K562 treated with DMSO at 1 percent for 4 hours (cell line): Measurements from ENCODE around the gene PLEKHN1. TPM values are rescaled to one million over a fixed set of nuclear protein-coding genes. Genes with fewer than 3 reads are reported as not detected.

Experiments
- total RNA-seq: library from RNA; unstranded; fragments of 300-600 nt; gene quantifications from 2 replicates; pipeline ENCODE4 v1.2.3, GENCODE V29; 2022; ENCODE audit not compliant: insufficient read depth

PLEKHN1 gene, protein sequence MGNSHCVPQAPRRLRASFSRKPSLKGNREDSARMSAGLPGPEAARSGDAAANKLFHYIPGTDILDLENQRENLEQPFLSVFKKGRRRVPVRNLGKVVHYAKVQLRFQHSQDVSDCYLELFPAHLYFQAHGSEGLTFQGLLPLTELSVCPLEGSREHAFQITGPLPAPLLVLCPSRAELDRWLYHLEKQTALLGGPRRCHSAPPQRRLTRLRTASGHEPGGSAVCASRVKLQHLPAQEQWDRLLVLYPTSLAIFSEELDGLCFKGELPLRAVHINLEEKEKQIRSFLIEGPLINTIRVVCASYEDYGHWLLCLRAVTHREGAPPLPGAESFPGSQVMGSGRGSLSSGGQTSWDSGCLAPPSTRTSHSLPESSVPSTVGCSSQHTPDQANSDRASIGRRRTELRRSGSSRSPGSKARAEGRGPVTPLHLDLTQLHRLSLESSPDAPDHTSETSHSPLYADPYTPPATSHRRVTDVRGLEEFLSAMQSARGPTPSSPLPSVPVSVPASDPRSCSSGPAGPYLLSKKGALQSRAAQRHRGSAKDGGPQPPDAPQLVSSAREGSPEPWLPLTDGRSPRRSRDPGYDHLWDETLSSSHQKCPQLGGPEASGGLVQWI
- not detected in 2 replicates for total RNA-seq

DNA sequence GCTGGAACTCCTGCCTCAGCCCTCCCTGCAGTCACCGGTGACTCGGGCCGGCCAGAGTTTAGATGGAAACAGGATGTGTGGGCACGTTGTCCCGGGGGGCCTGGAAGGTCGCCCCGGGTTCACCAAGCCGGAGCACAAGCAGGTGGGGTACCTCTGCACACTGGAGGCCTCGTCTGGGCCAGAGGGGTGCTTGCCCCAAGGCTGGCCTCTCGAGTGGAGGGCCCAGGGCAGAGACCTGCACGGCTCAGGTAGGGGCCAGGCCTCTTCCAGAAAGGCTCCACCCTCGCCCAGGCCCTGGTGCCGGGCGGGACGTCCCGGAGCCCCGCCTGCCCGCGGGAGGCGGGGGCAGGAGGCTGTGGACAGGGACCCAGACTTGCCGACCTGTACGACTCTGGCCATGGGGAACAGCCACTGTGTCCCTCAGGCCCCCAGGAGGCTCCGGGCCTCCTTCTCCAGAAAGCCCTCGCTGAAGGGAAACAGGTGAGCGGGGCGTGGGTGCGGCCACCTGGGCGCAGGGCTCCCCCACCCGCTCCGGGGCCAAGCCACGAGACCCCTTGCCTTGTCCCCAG, at the start of gene PLEKHN1:
Gene PLEKHN1, plus strand, starts transcription at position 348 of the 569 bp plus-strand sequence. Its CDS starts 50 bp downstream, at position 398.

DNA sequence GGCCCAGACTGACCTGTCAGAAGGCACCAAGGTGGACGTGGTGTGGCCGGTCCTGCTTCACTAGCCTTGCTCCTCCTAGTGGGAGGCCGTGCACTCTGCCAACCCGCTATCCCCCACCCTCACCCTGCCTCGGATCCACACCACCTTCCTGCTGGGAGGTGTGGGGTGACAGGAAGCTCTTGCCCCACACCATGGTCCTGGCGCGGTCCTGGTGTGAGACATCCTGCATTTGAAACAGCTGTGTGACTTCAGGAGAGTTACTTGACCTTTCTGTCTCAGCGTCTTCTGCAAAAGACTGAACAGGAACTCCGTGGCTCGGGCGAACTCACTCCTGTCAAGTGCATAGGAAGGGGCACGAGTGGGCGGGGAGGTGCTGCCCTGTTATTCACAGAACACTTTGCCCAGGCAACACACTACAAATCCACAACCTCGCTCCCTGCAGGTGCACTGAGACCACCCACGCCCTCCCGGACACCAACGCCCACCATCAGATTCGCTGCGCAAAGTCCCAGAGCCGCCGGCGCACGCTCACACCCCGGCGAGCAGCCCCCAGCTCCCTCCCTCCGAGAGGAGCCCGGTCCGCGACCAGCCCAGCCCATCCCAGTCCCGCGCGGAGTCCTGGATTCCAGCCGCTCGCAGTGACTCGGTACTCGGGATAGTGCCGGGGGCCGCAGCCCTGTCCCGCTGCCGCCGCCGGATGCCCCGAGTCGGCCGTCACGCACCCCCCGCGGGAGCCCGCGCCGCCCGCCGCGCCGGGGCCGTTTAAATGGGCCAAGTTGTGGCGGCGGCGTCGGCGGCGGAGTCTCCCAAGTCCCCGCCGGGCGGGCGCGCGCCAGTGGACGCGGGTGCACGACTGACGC, 42.9 kb upstream of the PLEKHN1 start, which contains the start of gene SAMD11:
Gene SAMD11, plus strand, starts transcription at position 793 of the 860 bp plus-strand sequence. CDS start 509 bp downstream, outside the sequence.

DNA sequence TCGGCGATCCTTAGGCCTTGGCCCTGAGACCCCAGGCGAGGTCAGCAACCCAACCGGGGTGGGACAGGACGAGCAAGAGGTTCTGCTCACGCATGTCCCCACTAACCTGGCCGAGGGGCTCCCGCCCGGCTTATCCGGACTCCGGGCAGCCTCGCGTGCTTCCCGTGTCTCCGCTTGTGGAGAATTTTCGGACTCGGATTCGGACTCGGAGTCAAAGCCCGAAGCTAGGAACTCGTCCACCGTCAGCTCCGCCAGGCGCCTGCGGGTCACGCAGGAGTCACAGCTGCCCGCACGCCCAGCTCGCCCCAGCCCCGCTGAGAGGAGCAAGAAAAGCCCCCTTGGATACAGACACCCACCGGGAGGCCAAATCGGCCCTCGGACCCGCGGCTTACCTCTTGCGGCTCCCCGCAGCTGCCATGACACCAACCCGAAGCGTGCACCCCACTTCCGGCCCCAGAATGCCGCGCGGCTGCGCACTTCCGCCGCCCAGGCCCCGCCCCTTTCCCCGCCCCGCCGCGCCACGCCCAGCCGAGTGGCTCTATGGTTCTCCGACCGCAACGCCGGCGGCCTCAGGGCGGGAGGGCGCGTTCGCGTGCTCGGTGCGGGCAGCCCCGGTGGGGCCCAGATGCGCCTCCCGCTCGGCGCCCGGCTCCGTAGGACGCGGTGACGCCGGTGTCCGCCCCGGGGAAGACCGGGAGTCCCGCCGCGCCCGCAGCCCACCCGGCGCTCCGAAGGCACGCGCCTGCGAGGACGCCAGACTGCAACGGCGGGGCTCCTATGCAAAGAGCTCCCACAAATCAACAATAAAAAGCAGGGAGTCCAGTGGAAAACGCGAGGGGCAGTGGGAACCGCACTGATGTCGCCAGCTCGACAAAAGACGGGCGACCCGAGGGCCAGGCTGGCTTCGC, 7.2 kb upstream of the PLEKHN1 start, which contains the start of gene NOC2L:
Gene NOC2L, minus strand, starts transcription at position 434 of the 908 bp plus-strand sequence. Its CDS starts 16 bp downstream, at position 418.

DNA sequence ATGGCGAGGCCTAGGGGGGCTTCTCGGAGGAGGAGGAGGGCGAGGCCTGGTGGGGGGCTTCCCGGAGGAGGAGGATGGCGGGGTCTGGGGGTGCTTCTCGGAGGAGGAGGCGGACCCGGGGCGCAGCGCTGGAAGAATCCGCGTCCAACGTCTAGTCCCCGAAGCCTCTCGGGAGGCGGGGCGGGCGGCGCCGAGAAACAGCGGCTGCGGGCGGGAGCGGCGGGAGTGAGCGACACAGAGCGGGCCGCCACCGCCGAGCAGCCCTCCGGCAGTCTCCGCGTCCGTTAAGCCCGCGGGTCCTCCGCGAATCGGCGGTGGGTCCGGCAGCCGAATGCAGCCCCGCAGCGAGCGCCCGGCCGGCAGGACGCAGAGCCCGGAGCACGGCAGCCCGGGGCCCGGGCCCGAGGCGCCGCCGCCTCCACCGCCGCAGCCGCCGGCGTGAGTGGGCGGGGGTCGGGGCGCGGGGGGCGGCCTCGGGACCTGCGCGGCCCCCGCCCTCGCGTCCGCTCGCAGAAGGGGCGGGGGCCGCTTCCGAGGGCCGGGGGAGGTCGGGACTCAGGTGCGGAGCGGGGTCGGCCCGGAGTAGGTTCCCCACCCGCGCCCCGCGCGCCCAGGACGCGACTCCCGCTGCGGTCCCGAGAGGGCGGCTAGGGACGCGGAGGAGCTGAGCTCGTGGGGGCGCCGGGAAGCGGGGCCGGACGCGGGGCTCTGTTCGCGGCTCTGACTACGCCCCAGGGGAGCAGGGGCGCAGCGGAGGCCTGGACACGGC, 5.7 kb upstream of the PLEKHN1 start, which contains the start of gene KLHL17:
Gene KLHL17, plus strand, starts transcription at position 222 of the 769 bp plus-strand sequence. Its CDS starts 110 bp downstream, at position 332.

DNA sequence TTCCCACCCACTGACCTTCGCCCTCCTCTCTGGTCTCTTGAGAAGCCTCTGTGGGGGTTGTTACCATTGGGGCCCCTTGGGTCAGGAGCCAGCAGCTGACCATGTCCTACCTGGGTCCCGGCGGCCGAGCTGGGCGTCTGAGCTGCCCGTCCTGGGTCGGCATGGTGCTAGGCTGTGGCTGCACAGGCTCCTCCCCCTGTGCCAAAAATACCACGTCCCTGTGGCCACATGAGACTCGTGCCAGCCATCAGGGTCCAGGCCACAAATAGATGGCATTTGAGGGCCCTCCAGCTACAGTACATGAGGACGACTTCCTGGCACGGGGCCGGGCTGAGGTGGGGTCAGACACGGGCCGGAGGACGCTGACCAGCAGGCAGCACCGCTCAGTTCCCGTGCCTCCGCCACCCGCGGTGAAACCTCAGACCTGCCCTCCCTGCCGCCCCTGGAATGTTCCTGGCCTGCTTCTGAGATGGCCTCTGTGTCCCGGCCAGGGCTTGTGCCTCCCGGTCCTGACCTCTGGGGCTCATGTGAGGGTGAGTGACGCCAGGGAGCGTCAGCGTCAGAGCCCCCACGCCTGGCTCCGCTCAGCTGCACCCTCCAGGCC, 15.8 kb downstream of the PLEKHN1 start, which contains the start of gene PERM1:
Gene PERM1, minus strand, starts transcription at position 139 of the 604 bp plus-strand sequence. CDS start 1,064 bp downstream, outside the sequence.

DNA sequence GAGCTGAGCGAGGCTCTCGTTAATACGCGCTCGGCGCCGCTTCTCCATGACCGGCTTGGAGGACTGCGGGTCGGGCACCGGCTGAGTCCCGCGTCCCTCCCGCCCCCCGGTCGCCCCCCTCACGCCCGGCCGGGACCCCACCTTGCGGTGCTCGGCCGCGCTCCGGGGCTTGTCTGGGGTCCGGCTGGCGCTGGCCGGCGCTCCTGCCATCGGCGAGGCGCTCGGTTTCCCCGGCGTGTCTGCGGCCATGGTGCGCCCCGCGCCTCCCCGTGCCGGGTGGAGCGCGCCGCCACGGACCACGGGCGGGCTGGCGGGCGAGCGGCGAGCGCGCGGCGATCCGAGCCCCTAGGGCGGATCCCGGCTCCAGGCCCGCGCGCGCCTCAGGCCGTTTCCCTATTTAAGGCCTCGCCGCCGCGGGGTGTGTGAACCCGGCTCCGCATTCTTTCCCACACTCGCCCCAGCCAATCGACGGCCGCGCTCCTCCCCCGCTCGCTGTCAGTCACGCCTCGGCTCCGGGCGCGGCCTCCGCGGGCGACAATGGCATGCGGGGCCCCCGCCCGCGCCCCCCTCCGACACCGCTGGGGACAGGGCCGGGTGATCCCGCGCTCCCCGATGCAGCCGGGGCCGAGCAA, 33.6 kb downstream of the PLEKHN1 start, which contains the start of gene HES4:
Gene HES4, minus strand, starts transcription at position 373 of the 632 bp plus-strand sequence. Its CDS starts 124 bp downstream, at position 249.

DNA sequence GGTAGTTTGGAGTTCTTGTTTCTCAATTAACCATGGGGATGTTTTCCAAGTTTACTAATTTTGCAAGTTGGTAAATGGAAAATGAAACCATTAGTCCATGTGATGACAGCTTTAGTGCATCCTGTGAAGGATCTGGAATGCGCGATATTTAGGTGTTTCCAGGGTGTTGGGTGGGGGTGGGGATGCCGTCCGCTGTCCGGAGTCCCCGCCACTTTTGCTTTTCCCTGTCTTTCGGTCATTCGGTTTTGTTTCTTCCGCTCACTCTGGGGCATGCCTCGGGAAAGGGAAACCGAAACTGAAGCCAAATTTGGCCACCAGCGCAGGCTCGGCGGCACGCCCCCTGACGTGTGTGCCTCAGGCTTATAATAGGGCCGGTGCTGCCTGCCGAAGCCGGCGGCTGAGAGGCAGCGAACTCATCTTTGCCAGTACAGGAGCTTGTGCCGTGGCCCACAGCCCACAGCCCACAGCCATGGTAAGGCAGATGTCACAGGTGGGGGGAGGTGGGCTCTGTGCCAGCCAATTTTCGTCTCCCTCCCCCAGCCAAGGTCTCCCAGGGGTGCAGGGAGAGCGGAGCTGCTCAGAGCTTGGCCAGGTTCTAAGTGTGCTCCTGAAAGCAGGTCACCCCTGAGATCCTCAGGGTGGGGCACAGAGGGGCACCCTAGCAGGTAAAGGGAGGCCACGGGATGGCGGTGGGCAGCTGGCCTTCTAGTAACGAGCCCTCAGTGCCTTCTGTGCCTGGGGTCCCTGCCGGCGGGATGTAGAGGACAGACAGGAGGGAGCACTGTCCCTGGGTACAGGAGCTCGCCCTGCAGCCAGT, 47.0 kb downstream of the PLEKHN1 start, which contains the start of gene ISG15:
Gene ISG15, plus strand, starts transcription at position 393 of the 817 bp plus-strand sequence. Its CDS starts 77 bp downstream, at position 470.

DNA sequence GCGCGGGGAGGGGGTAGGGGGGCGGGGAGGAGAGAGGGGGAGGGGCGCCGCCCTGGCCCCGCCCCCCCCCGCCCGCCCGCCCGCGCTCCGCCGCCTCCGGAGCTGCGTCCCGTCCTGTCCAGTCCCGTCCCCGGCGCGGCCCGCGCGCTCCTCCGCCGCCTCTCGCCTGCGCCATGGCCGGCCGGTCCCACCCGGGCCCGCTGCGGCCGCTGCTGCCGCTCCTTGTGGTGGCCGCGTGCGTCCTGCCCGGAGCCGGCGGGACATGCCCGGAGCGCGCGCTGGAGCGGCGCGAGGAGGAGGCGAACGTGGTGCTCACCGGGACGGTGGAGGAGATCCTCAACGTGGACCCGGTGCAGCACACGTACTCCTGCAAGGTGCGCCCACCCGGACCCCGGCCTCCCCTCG, 53.7 kb downstream of the PLEKHN1 start, which contains the start of gene AGRN:
Gene AGRN, plus strand, starts transcription at position 121 of the 405 bp plus-strand sequence. Its CDS starts 53 bp downstream, at position 174.

Other genes with a start within 250 kb of the PLEKHN1 start
- 10.7 and 16.8 TPM in 2 replicates for gene SAMD11, start 42.6 kb upstream of the PLEKHN1 start, total RNA-seq
- 133 and 149 TPM in 2 replicates for gene NOC2L, start 7.2 kb upstream of the PLEKHN1 start, total RNA-seq
- 16.6 and 20.2 TPM in 2 replicates for gene KLHL17, start 5.9 kb upstream of the PLEKHN1 start, total RNA-seq
- not detected in 2 replicates for gene PERM1, start 15.6 kb downstream of the PLEKHN1 start, total RNA-seq
- 15.8 and 21.8 TPM in 2 replicates for gene HES4, start 33.6 kb downstream of the PLEKHN1 start, total RNA-seq
- gene ISG15, start 47.0 kb downstream of the PLEKHN1 start, total RNA-seq: 95.4 and 108 TPM in 2 replicates
- 46.6 and 56.8 TPM in 2 replicates for gene AGRN, start 53.6 kb downstream of the PLEKHN1 start, total RNA-seq
- not detected in 2 replicates for gene RNF223, start 107.8 kb downstream of the PLEKHN1 start, total RNA-seq
- gene C1orf159, start 149.6 kb downstream of the PLEKHN1 start, total RNA-seq: 24.6 and 27.6 TPM in 2 replicates
- not detected in 2 replicates for gene TTLL10, start 207.4 kb downstream of the PLEKHN1 start, total RNA-seq
- not detected in 2 replicates for gene TNFRSF18, start 240.1 kb downstream of the PLEKHN1 start, total RNA-seq
- gene TNFRSF4, start 247.7 kb downstream of the PLEKHN1 start, total RNA-seq: 1.0 TPM in 1 of 2 replicates, not detected in the other